Small intestine (tissue), 16 donors: ENCODE measurements around the gene LMX1B. TPM values are rescaled to one million over a fixed set of nuclear protein-coding genes. Genes with fewer than 3 reads are reported as not detected.
"Not testable (repeated sequence)": the region's sequence is repeated elsewhere in the genome, so short reads cannot be mapped to it uniquely, and the experiment has no call there.

ENCODE experiments used
- DNase-seq, 2 donors: peaks; one replicate each; pipeline versions ENCODE4 v3.0.0 to v3.0.0-alpha.2; 2013
- FAIRE-seq: peaks from 2 replicates; lab custom pipeline; 2012; peaks lifted over from hg19 to GRCh38; lab: Jason Lieb, UNC
- H3K27ac ChIP-seq, 3 donors: one replicate each; pipeline ENCODE4 v1.5.1; 2013; ENCODE audit warnings: low read length in 2 of 3, mild to moderate bottlenecking in 2 of 3, control low read depth in 1 of 3, inconsistent platforms in 1 of 3, low read depth in 1 of 3, moderate library complexity in 1 of 3
- H3K27me3 ChIP-seq, 3 donors: one replicate each; pipeline ENCODE4 v1.6.1; 2013; ENCODE audit warnings: low read length in 3 of 3, inconsistent platforms in 1 of 3; ENCODE audit not compliant: control insufficient read depth in 3 of 3, insufficient read depth in 3 of 3
- H3K36me3 ChIP-seq, 3 donors: one replicate each; pipeline ENCODE4 v1.6.1; 2013; ENCODE audit warnings: low read length in 3 of 3, inconsistent platforms in 1 of 3, low read depth in 1 of 3, mild to moderate bottlenecking in 1 of 3, moderate library complexity in 1 of 3; ENCODE audit not compliant: control insufficient read depth in 3 of 3, insufficient read depth in 2 of 3
- H3K4me1 ChIP-seq, 3 donors: one replicate each; pipeline ENCODE4 v1.6.1; 2013; ENCODE audit warnings: low read length in 2 of 3, inconsistent platforms in 1 of 3, low read depth in 1 of 3, mild to moderate bottlenecking in 1 of 3, moderate library complexity in 1 of 3; ENCODE audit not compliant: control insufficient read depth in 3 of 3, insufficient read depth in 2 of 3
- H3K4me3 ChIP-seq, 3 donors: one replicate each; pipeline ENCODE4 v1.5.1; 2013; ENCODE audit warnings: low read length in 3 of 3, control low read depth in 1 of 3, inconsistent platforms in 1 of 3, low read depth in 1 of 3, mild to moderate bottlenecking in 1 of 3, moderate library complexity in 1 of 3
- H3K9me3 ChIP-seq, 2 donors: one replicate each; pipeline ENCODE4 v1.6.1; 2013; ENCODE audit warnings: low read depth in 1 of 2, low read length in 1 of 2; ENCODE audit not compliant: control insufficient read depth in 2 of 2, insufficient read depth in 1 of 2
- WGBS, 3 donors: extraction: QIAGEN DNeasy Blood & Tissue Kit; methylation state at CpG; one replicate each; pipeline ENCODE4 v1.1.7; 2013; 5-methylcytosine and 5-hydroxymethylcytosine counted together
- long read RNA-seq, 10 donors: transcript quantifications; one replicate each; lab custom pipeline, GENCODE V29; 2026
- polyA plus RNA-seq, 4 donors: library from polyadenylated mRNA; stranded (reverse) in 3 of 4; unstranded in 1 of 4; fragments of 200-250 nt in 3 of 4; fragments of 120-200 nt in 1 of 4; gene quantifications; one replicate each; pipeline versions ENCODE4 v1.2.1 to v1.2.3, GENCODE V29; 2013
- donor health status: healthy with polysubstance abuse.
- donor health status: control.
- donor health status: control.
- donor health status: Bipolar disorder and iron deficiency.
- donor health status: healthy.

Gene LMX1B
- polyA plus RNA-seq = under 1 TPM in 2 of 4 donors, not detected in 2; 0.13 to 0.75 TPM
- long read RNA-seq, donor 1 = 0 reads
- long read RNA-seq, donor 2 = 0 reads
- long read RNA-seq, donor 3 = 0 reads
- long read RNA-seq, donor 4 = 0 reads
- long read RNA-seq, donor 5 = 0 reads
- long read RNA-seq, donor 6 = 0 reads
- long read RNA-seq, donor 7 = 0 reads
- long read RNA-seq, donor 8, partial matches to known transcripts = 0 of 1 reads
- long read RNA-seq, donor 8, other reads (novel, unspliced or antisense) = 0 of 1 reads
- long read RNA-seq, donor 9 = 0 reads
- long read RNA-seq, donor 10 = 0 reads

- Histone ChIP-seq H3K36me3 (no peaks in the 10 kb centered on the region), H3K4me3 (peak within 1 kb of the TSS in 1 of 3 donors; percentile 38), H3K27ac (no peak within 1 kb of the TSS), H3K27me3 (peaks cover 26 to 90% (median 64%) of the 10 kb centered on the region in 3 donors), H3K9me3 (no peaks in the 10 kb centered on the region), H3K4me1 (peaks cover 0 to 22% (median 4%) of the 10 kb centered on the region in 3 donors)
- FAIRE-seq = no peak
- DNase-seq = peak; percentile 7 to 56
- 2% methylated on average over 26 to 58 of the region's 58 CpGs for WGBS, 3 donors
Observed at GRCh38 chr9:126613651-126614050, at the start of gene LMX1B. TSS of gene LMX1B (plus strand) at chr9:126613928. CDS start at chr9:126614450, 522 bp downstream.

GRCh38 chr9:126564128-126564527 lies 49.6 kb upstream of the LMX1B start:
- no peaks in the 10 kb centered on the region for H3K4me1 ChIP-seq
- 18 to 26% (median 19%) methylated on average over 8 to 10 of the region's 10 CpGs for WGBS, 3 donors
- no peaks in the 10 kb centered on the region for H3K9me3 ChIP-seq
- no peak for DNase-seq
- H3K27ac ChIP-seq = no peak overlapping the region
- H3K36me3 ChIP-seq = no peaks in the 10 kb centered on the region
- H3K27me3 ChIP-seq = peaks cover 0 to 32% (median 2%) of the 10 kb centered on the region in 3 donors
- H3K4me3 ChIP-seq = no peak overlapping the region
- no peak for FAIRE-seq

- WGBS, 3 donors = 41 to 50% (median 47%) methylated on average over 5 of the region's 5 CpGs
- no peak for DNase-seq
- Histone ChIP-seq H3K9me3 (peaks cover 0 to 3% of the 10 kb centered on the region in 2 donors), H3K4me1 (no peaks in the 10 kb centered on the region), H3K27me3 (peaks cover 0 to 32% (median 2%) of the 10 kb centered on the region in 3 donors), H3K36me3 (no peaks in the 10 kb centered on the region), H3K4me3 (no peak overlapping the region), H3K27ac (no peak overlapping the region)
- no peak for FAIRE-seq
Observed at GRCh38 chr9:126564716-126565115, 49.0 kb upstream of the LMX1B start.

GRCh38 chr9:126565336-126566128 lies 48.2 kb upstream of the LMX1B start:
- DNase-seq (no peak), FAIRE-seq (no peak)
- WGBS, 3 donors = 77 to 91% (median 87%) methylated on average over 11 of the region's 11 CpGs
- H3K27ac ChIP-seq = no peak overlapping the region
- H3K4me3 ChIP-seq = no peak overlapping the region
- H3K36me3 ChIP-seq = no peaks in the 10 kb centered on the region
- H3K9me3 ChIP-seq = peaks cover 0 to 3% of the 10 kb centered on the region in 2 donors
- H3K27me3 ChIP-seq = peaks cover 0 to 32% (median 2%) of the 10 kb centered on the region in 3 donors
- no peaks in the 10 kb centered on the region for H3K4me1 ChIP-seq

- H3K36me3 ChIP-seq = no peaks in the 10 kb centered on the region
- peak; percentile 18 to 63 for DNase-seq
- 90 to 95% (median 91%) methylated on average over 1 of the region's 1 CpG for WGBS, 3 donors
- FAIRE-seq = no peak
- H3K27me3 ChIP-seq = peaks cover 0 to 13% (median 0%) of the 10 kb centered on the region in 3 donors
- H3K9me3 ChIP-seq = peaks cover 0 to 8% of the 10 kb centered on the region in 2 donors
- no peak overlapping the region for H3K4me3 ChIP-seq
- H3K4me1 ChIP-seq = no peaks in the 10 kb centered on the region
- H3K27ac ChIP-seq = no peak overlapping the region
Observed at GRCh38 chr9:126569036-126569435, 44.7 kb upstream of the LMX1B start.

GRCh38 chr9:126578029-126578428 lies 35.7 kb upstream of the LMX1B start:
- FAIRE-seq (no peak), DNase-seq (no peak)
- no peaks in the 10 kb centered on the region for H3K36me3 ChIP-seq
- H3K4me1 ChIP-seq = no peaks in the 10 kb centered on the region
- H3K9me3 ChIP-seq = peaks cover 0 to 3% of the 10 kb centered on the region in 2 donors
- H3K27ac ChIP-seq = no peak overlapping the region
- H3K27me3 ChIP-seq = peaks cover 0 to 11% (median 6%) of the 10 kb centered on the region in 3 donors
- H3K4me3 ChIP-seq = no peak overlapping the region
- 73 to 78% (median 74%) methylated on average over 6 of the region's 6 CpGs for WGBS, 3 donors

GRCh38 chr9:126580319-126580718 lies 33.4 kb upstream of the LMX1B start:
- H3K4me1 ChIP-seq, H3K27ac ChIP-seq, FAIRE-seq, H3K36me3 ChIP-seq, DNase-seq, H3K9me3 ChIP-seq, H3K4me3 ChIP-seq: not testable (repeated sequence)
- 74 to 96% (median 85%) methylated on average over 5 of the region's 5 CpGs for WGBS, 3 donors
- H3K27me3 ChIP-seq = peaks cover 0 to 20% (median 6%) of the 10 kb centered on the region in 3 donors

GRCh38 chr9:126581893-126582292 lies 31.8 kb upstream of the LMX1B start:
- peaks cover 0 to 25% (median 6%) of the 10 kb centered on the region in 3 donors for H3K27me3 ChIP-seq
- no peak for DNase-seq
- 55 to 66% (median 55%) methylated on average over 9 of the region's 9 CpGs for WGBS, 3 donors
- no peaks in the 10 kb centered on the region for H3K4me1 ChIP-seq
- no peak overlapping the region for H3K27ac ChIP-seq
- H3K36me3 ChIP-seq = no peaks in the 10 kb centered on the region
- no peaks in the 10 kb centered on the region for H3K9me3 ChIP-seq
- FAIRE-seq = no peak
- H3K4me3 ChIP-seq = no peak overlapping the region
